Measurements from ENCODE around the gene TANC1.

The TANC1 gene

GRCh38 chr2:159110784-159111183 lies 142.3 kb downstream of the TANC1 start:
- no peaks in the 10 kb centered on the region for H3K4me1 ChIP-seq (ENCODE audit: insufficient read depth, low read length)
- H3K9ac ChIP-seq (ENCODE audit: low read depth, low read length): no peak overlapping the region
- no peaks in the 10 kb centered on the region for H3K36me3 ChIP-seq (ENCODE audit: insufficient read depth, low read length)
- H4K20me1 ChIP-seq (ENCODE audit: insufficient read depth, low read length): no peaks in the 10 kb centered on the region
- H3K27ac ChIP-seq (ENCODE audit: low read length): no peak overlapping the region
- H3K27me3 ChIP-seq (ENCODE audit: insufficient read depth, low read length, poor library complexity): no peaks in the 10 kb centered on the region
- H3K79me2 ChIP-seq (ENCODE audit: insufficient read depth, low read length): no peaks in the 10 kb centered on the region
- TF ChIP-seq EZH2 (IDR thresholded peaks at IDR 0.05; ENCODE audit: borderline replicate concordance, low read depth, low read length, severe bottlenecking) (no peak), CTCF (IDR thresholded peaks at IDR 0.05; ENCODE audit: borderline replicate concordance, extremely low read depth, low read length, poor library complexity, severe bottlenecking) (no peak)
- H2AFZ ChIP-seq (ENCODE audit: low read depth, low read length): no peak overlapping the region
- no peak overlapping the region for H3K4me3 ChIP-seq (ENCODE audit: low read depth in 1 of 2, low read length in 2 of 2)
- ATAC-seq (ENCODE audit: insufficient read depth, low read depth) (no peak), DNase-seq (no peak)
- H3K4me2 ChIP-seq (ENCODE audit: insufficient read depth, low read length): no peak overlapping the region
- H3K9me3 ChIP-seq (ENCODE audit: insufficient read depth, low read length, severe bottlenecking): no peaks in the 10 kb centered on the region

GRCh38 chr2:159111346-159111927 lies 143.0 kb downstream of the TANC1 start:
- no peak overlapping the region for H3K4me3 ChIP-seq (ENCODE audit: low read depth in 1 of 2, low read length in 2 of 2)
- H2AFZ ChIP-seq (ENCODE audit: low read depth, low read length): no peak overlapping the region
- H3K79me2 ChIP-seq (ENCODE audit: insufficient read depth, low read length): no peaks in the 10 kb centered on the region
- no peaks in the 10 kb centered on the region for H3K36me3 ChIP-seq (ENCODE audit: insufficient read depth, low read length)
- no peak for ATAC-seq (ENCODE audit: insufficient read depth, low read depth)
- TF ChIP-seq EZH2 (IDR thresholded peaks at IDR 0.05; ENCODE audit: borderline replicate concordance, low read depth, low read length, severe bottlenecking) (no peak), CTCF (IDR thresholded peaks at IDR 0.05; ENCODE audit: borderline replicate concordance, extremely low read depth, low read length, poor library complexity, severe bottlenecking) (no peak)
- no peak for DNase-seq
- H3K9me3 ChIP-seq (ENCODE audit: insufficient read depth, low read length, severe bottlenecking): no peaks in the 10 kb centered on the region
- H4K20me1 ChIP-seq (ENCODE audit: insufficient read depth, low read length): no peaks in the 10 kb centered on the region
- H3K27ac ChIP-seq (ENCODE audit: low read length): no peak overlapping the region
- H3K4me1 ChIP-seq (ENCODE audit: insufficient read depth, low read length): no peaks in the 10 kb centered on the region
- H3K4me2 ChIP-seq (ENCODE audit: insufficient read depth, low read length): no peak overlapping the region
- H3K27me3 ChIP-seq (ENCODE audit: insufficient read depth, low read length, poor library complexity): no peaks in the 10 kb centered on the region
- no peak overlapping the region for H3K9ac ChIP-seq (ENCODE audit: low read depth, low read length)

GRCh38 chr2:159114835-159115234 lies 146.4 kb downstream of the TANC1 start:
- no peak overlapping the region for H3K9ac ChIP-seq (ENCODE audit: low read depth, low read length)
- TF ChIP-seq CTCF (IDR thresholded peaks at IDR 0.05; ENCODE audit: borderline replicate concordance, extremely low read depth, low read length, poor library complexity, severe bottlenecking): no peak
- no peak for DNase-seq

GRCh38 chr2:159116922-159117321 lies 148.5 kb downstream of the TANC1 start:
- TF ChIP-seq EZH2 (IDR thresholded peaks at IDR 0.05; ENCODE audit: borderline replicate concordance, low read depth, low read length, severe bottlenecking) (no peak), CTCF (IDR thresholded peaks at IDR 0.05; ENCODE audit: borderline replicate concordance, extremely low read depth, low read length, poor library complexity, severe bottlenecking) (no peak)
- no peak for DNase-seq
- Histone ChIP-seq H3K27me3 (ENCODE audit: insufficient read depth, low read length, poor library complexity) (no peaks in the 10 kb centered on the region), H3K36me3 (ENCODE audit: insufficient read depth, low read length) (no peaks in the 10 kb centered on the region), H3K9me3 (ENCODE audit: insufficient read depth, low read length, severe bottlenecking) (no peaks in the 10 kb centered on the region), H3K4me1 (ENCODE audit: insufficient read depth, low read length) (peaks cover 27% of the 10 kb centered on the region), H3K4me3 (ENCODE audit: low read depth in 1 of 2, low read length in 2 of 2) (no peak overlapping the region), H3K27ac (ENCODE audit: low read length) (no peak overlapping the region), H2AFZ (ENCODE audit: low read depth, low read length) (no peak overlapping the region), H3K9ac (ENCODE audit: low read depth, low read length) (no peak overlapping the region), H4K20me1 (ENCODE audit: insufficient read depth, low read length) (no peaks in the 10 kb centered on the region), H3K4me2 (ENCODE audit: insufficient read depth, low read length) (no peak overlapping the region), H3K79me2 (ENCODE audit: insufficient read depth, low read length) (no peaks in the 10 kb centered on the region)
- no peak for ATAC-seq (ENCODE audit: insufficient read depth, low read depth)

More at GRCh38 chr2:159114835-159115234, 146.4 kb downstream of the TANC1 start:
- H3K9me3 ChIP-seq (ENCODE audit: insufficient read depth, low read length, severe bottlenecking): no peaks in the 10 kb centered on the region
- H3K4me3 ChIP-seq (ENCODE audit: low read depth in 1 of 2, low read length in 2 of 2): no peak overlapping the region
- ATAC-seq (ENCODE audit: insufficient read depth, low read depth): no peak
- H3K4me1 ChIP-seq (ENCODE audit: insufficient read depth, low read length): peaks cover 23% of the 10 kb centered on the region
- H2AFZ ChIP-seq (ENCODE audit: low read depth, low read length): no peak overlapping the region
- no peaks in the 10 kb centered on the region for H3K79me2 ChIP-seq (ENCODE audit: insufficient read depth, low read length)
- no peaks in the 10 kb centered on the region for H3K27me3 ChIP-seq (ENCODE audit: insufficient read depth, low read length, poor library complexity)
- H4K20me1 ChIP-seq (ENCODE audit: insufficient read depth, low read length): no peaks in the 10 kb centered on the region
- no peak overlapping the region for H3K4me2 ChIP-seq (ENCODE audit: insufficient read depth, low read length)
- no peak overlapping the region for H3K27ac ChIP-seq (ENCODE audit: low read length)
- H3K36me3 ChIP-seq (ENCODE audit: insufficient read depth, low read length): no peaks in the 10 kb centered on the region

Data from DND-41 (cell line).